CD8-positive, alpha-beta memory T cell (primary cell): ENCODE results near the gene B4GALT3. TPM values are rescaled to one million over a fixed set of nuclear protein-coding genes. Genes with fewer than 3 reads are reported as not detected.

ENCODE experiments used
- CTCF ChIA-PET: fragments of 350-600 bp; sonication (Branson Sonifier 250); formaldehyde crosslinking; loops from one replicate; lab custom pipeline; 2021; ENCODE audit warnings: antibody characterized with exemption; lab: Charles Lee
- POLR2A ChIA-PET: fragments of 350-600 bp; sonication (Branson Sonifier 250); formaldehyde crosslinking; loops from one replicate; lab custom pipeline; 2021; ENCODE audit warnings: antibody characterized with exemption; lab: Charles Lee
- DNase-seq, 5 donors: peaks; one replicate each; pipeline versions ENCODE4 v3.0.0 to v3.0.0-alpha.2; 2020 to 2022; ENCODE audit warnings: mixed read lengths in 1 of 5
- H3K27ac ChIP-seq: one replicate; pipeline ENCODE4 v1.7.0; 2013; ENCODE audit warnings: low read depth, mild to moderate bottlenecking, low read length, moderate library complexity
- H3K27me3 ChIP-seq: 2 replicates; pipeline ENCODE4 v1.7.0; 2013; ENCODE audit warnings: low read length, mild to moderate bottlenecking; ENCODE audit not compliant: insufficient read depth, poor library complexity, severe bottlenecking
- H3K36me3 ChIP-seq: 2 replicates; pipeline ENCODE4 v1.7.0; 2013; ENCODE audit warnings: mild to moderate bottlenecking, low read length, moderate library complexity; ENCODE audit not compliant: insufficient read depth
- H3K4me1 ChIP-seq: 2 replicates; pipeline ENCODE4 v1.7.0; 2013; ENCODE audit warnings: mild to moderate bottlenecking, low read length, moderate library complexity; ENCODE audit not compliant: insufficient read depth
- H3K4me3 ChIP-seq: 2 replicates; pipeline ENCODE4 v1.7.0; 2013; ENCODE audit warnings: mild to moderate bottlenecking, low read length
- H3K9me3 ChIP-seq: 2 replicates; pipeline ENCODE4 v1.7.0; 2013; ENCODE audit warnings: mild to moderate bottlenecking, low read length
- H3K27ac Mint-ChIP-seq, 8 donors: one replicate each; pipeline ENCODE4 v1.8.0; 2020 to 2021; ENCODE audit warnings: mixed read lengths in 8 of 8, mild to moderate bottlenecking in 6 of 8, inconsistent platforms in 3 of 8, moderate library complexity in 3 of 8
- H3K27me3 Mint-ChIP-seq, 2 donors: one replicate each; pipeline ENCODE4 v1.8.0; 2020 to 2021; ENCODE audit warnings: mixed read lengths in 2 of 2, mild to moderate bottlenecking in 1 of 2, moderate library complexity in 1 of 2
- H3K36me3 Mint-ChIP-seq, 3 donors: one replicate each; pipeline ENCODE4 v1.8.0; 2020 to 2021; ENCODE audit warnings: mixed read lengths in 3 of 3, inconsistent platforms in 1 of 3, mild to moderate bottlenecking in 1 of 3
- H3K4me1 Mint-ChIP-seq, 3 donors: one replicate each; pipeline ENCODE4 v1.8.0; 2020 to 2021; ENCODE audit warnings: mixed read lengths in 3 of 3, inconsistent platforms in 1 of 3, mild to moderate bottlenecking in 1 of 3
- H3K4me3 Mint-ChIP-seq, 7 donors: one replicate each; pipeline ENCODE4 v1.8.0; 2020 to 2021; ENCODE audit warnings: mixed read lengths in 7 of 7, mild to moderate bottlenecking in 6 of 7, moderate library complexity in 4 of 7, inconsistent platforms in 2 of 7
- H3K9me3 Mint-ChIP-seq, 5 donors: one replicate each; pipeline ENCODE4 v1.8.0; 2020 to 2022; ENCODE audit warnings: mixed read lengths in 5 of 5, mild to moderate bottlenecking in 3 of 5, moderate library complexity in 2 of 5, inconsistent platforms in 1 of 5
- polyA plus RNA-seq: library from polyadenylated mRNA; unstranded; fragments of 300-500 nt; fragmentation: Illumina TruSeq; gene quantifications from one replicate; pipeline ENCODE4 v1.2.3, GENCODE V29; 2021
- total RNA-seq, 2 experiments: library from RNA; stranded (reverse); gene quantifications; one replicate each; pipeline ENCODE4 v1.2.3, GENCODE V29; 2021

The B4GALT3 gene
- total and polyA plus RNA-seq, 3 experiments from 2014 or later = 58.9 to 60.9 (median 59.4) TPM

- Histone ChIP-seq H3K9me3 (no peaks in the 10 kb centered on the region), H3K4me1 (peaks cover 56% of the 10 kb centered on the region), H3K27me3 (no peaks in the 10 kb centered on the region), H3K27ac (no peak overlapping the region), H3K4me3 (no peak overlapping the region), H3K36me3 (no peaks in the 10 kb centered on the region)
- ChIA-PET POLR2A (interaction anchor here (0.6 to 2.3 kb wide), 4 partner anchors 10 to 39 kb away, joined by 3 to 11 read pairs (median 6); partner anchors contain the start of gene NDUFS2), CTCF (interaction anchor here (1.0 to 5.0 kb wide), 17 partner anchors 10 to 208 kb away, joined by 3 to 71 read pairs (median 9); partner anchors contain the start of genes APOA2, B4GALT3, DEDD and FCER1G)
- Mint-ChIP-seq H3K27ac (peak overlapping the region in 3 of 8 donors; percentile 54 to 76 (median 66)), H3K36me3 (peaks cover 0 to 2% (median 0%) of the 10 kb centered on the region in 3 donors), H3K4me3 (no peak overlapping the region), H3K27me3 (peaks cover 0 to 3% of the 10 kb centered on the region in 2 donors), H3K9me3 (no peaks in the 10 kb centered on the region), H3K4me1 (peaks cover 46 to 69% (median 53%) of the 10 kb centered on the region in 3 donors)
- DNase-seq = no peak
Measured at GRCh38 chr1:161191971-161192370, 14.7 kb upstream of the B4GALT3 start.

- POLR2A ChIA-PET = interaction anchor here (0.6 to 2.3 kb wide), 4 partner anchors 9 to 38 kb away, joined by 3 to 11 read pairs (median 6); partner anchors contain the start of gene NDUFS2
- peaks cover 0 to 3% of the 10 kb centered on the region in 2 donors for H3K27me3 Mint-ChIP-seq
Measured at GRCh38 chr1:161190962-161191521, 13.7 kb upstream of the B4GALT3 start.

GRCh38 chr1:161189036-161189435 lies 11.7 kb upstream of the B4GALT3 start:
- no peak overlapping the region for H3K4me3 ChIP-seq
- Mint-ChIP-seq H3K9me3 (no peaks in the 10 kb centered on the region), H3K27me3 (peaks cover 0 to 1% of the 10 kb centered on the region in 2 donors), H3K27ac (peak overlapping the region in 7 of 8 donors; percentile 23 to 87 (median 59)), H3K4me3 (no peak overlapping the region), H3K36me3 (peaks cover 0 to 6% (median 0%) of the 10 kb centered on the region in 3 donors), H3K4me1 (peaks cover 57 to 78% (median 64%) of the 10 kb centered on the region in 3 donors)
- H3K9me3 ChIP-seq = no peaks in the 10 kb centered on the region
- H3K27me3 ChIP-seq = no peaks in the 10 kb centered on the region
- POLR2A ChIA-PET = interaction anchor here (1.5 kb wide), 1 partner anchor 13 kb away, joined by 3 read pairs; the partner anchor contains the start of gene NDUFS2
- no peak for DNase-seq
- no peaks in the 10 kb centered on the region for H3K36me3 ChIP-seq
- peaks cover 63% of the 10 kb centered on the region for H3K4me1 ChIP-seq
- H3K27ac ChIP-seq = no peak overlapping the region
- CTCF ChIA-PET = interaction anchor here (1.1 to 5.0 kb wide), 4 partner anchors 12 to 36 kb away, joined by 3 to 42 read pairs (median 4); partner anchors contain the start of genes B4GALT3 and PPOX

More at GRCh38 chr1:161190962-161191521, 13.7 kb upstream of the B4GALT3 start:
- Histone ChIP-seq H3K27me3 (no peaks in the 10 kb centered on the region), H3K4me1 (peaks cover 65% of the 10 kb centered on the region), H3K4me3 (no peak overlapping the region), H3K9me3 (no peaks in the 10 kb centered on the region), H3K27ac (no peak overlapping the region), H3K36me3 (no peaks in the 10 kb centered on the region)
- no peak for DNase-seq
- no peaks in the 10 kb centered on the region for H3K9me3 Mint-ChIP-seq
- peaks cover 54 to 77% (median 62%) of the 10 kb centered on the region in 3 donors for H3K4me1 Mint-ChIP-seq
- H3K36me3 Mint-ChIP-seq = peaks cover 0 to 2% (median 0%) of the 10 kb centered on the region in 3 donors
- no peak overlapping the region for H3K27ac Mint-ChIP-seq
- no peak overlapping the region for H3K4me3 Mint-ChIP-seq
- CTCF ChIA-PET = interaction anchor here (1.0 to 5.0 kb wide), 13 partner anchors 9 to 209 kb away, joined by 3 to 71 read pairs (median 11); partner anchors contain the start of genes APOA2, B4GALT3, FCER1G and NDUFS2

- POLR2A ChIA-PET = no interaction called here
- DNase-seq = no peak
- CTCF ChIA-PET = interaction anchor here (0.7 to 1.5 kb wide), 4 partner anchors 11 to 37 kb away, joined by 3 to 5 read pairs (median 4); partner anchors contain the start of genes APOA2 and B4GALT3
- H3K4me1 Mint-ChIP-seq = peaks cover 60 to 80% (median 70%) of the 10 kb centered on the region in 3 donors
- H3K4me3 Mint-ChIP-seq = peak overlapping the region in 3 of 7 donors; percentile 36 to 81 (median 62)
- H3K27me3 ChIP-seq = no peaks in the 10 kb centered on the region
- no peaks in the 10 kb centered on the region for H3K36me3 ChIP-seq
- no peaks in the 10 kb centered on the region for H3K9me3 Mint-ChIP-seq
- H3K4me3 ChIP-seq = no peak overlapping the region
- peaks cover 69% of the 10 kb centered on the region for H3K4me1 ChIP-seq
- no peaks in the 10 kb centered on the region for H3K9me3 ChIP-seq
- peaks cover 0 to 1% of the 10 kb centered on the region in 2 donors for H3K27me3 Mint-ChIP-seq
- H3K27ac Mint-ChIP-seq = peak overlapping the region; percentile 35 to 97 (median 80)
- H3K36me3 Mint-ChIP-seq = peaks cover 0 to 6% (median 0%) of the 10 kb centered on the region in 3 donors
- H3K27ac ChIP-seq = no peak overlapping the region
Measured at GRCh38 chr1:161188381-161188780, 11.1 kb upstream of the B4GALT3 start.

GRCh38 chr1:161187311-161187710 lies 10.0 kb upstream of the B4GALT3 start:
- ChIA-PET CTCF (interaction anchor here (0.7 to 2.4 kb wide), 2 partner anchors 15 to 38 kb away, joined by 3 to 10 read pairs; partner anchors contain the start of genes NDUFS2 and TOMM40L), POLR2A (interaction anchor here (1.9 kb wide), 1 partner anchor 15 kb away, joined by 7 read pairs; the partner anchor contains the start of gene NDUFS2)
- peak overlapping the region; percentile 15 for H3K4me3 ChIP-seq
- peaks cover 71% of the 10 kb centered on the region for H3K4me1 ChIP-seq
- no peaks in the 10 kb centered on the region for H3K9me3 ChIP-seq
- no peaks in the 10 kb centered on the region for H3K27me3 ChIP-seq
- Mint-ChIP-seq H3K27me3 (peaks cover 0 to 1% of the 10 kb centered on the region in 2 donors), H3K4me3 (peak overlapping the region in 4 of 7 donors; percentile 12 to 52 (median 37)), H3K27ac (peak overlapping the region; percentile 73 to 95 (median 89)), H3K4me1 (peaks cover 61 to 79% (median 71%) of the 10 kb centered on the region in 3 donors), H3K9me3 (no peaks in the 10 kb centered on the region), H3K36me3 (peaks cover 0 to 5% (median 0%) of the 10 kb centered on the region in 3 donors)
- no peak overlapping the region for H3K27ac ChIP-seq
- no peaks in the 10 kb centered on the region for H3K36me3 ChIP-seq
- DNase-seq = no peak

GRCh38 chr1:161185732-161186311 lies 8.5 kb upstream of the B4GALT3 start:
- CTCF ChIA-PET = interaction anchor here (0.6 to 2.4 kb wide), 5 partner anchors 16 to 212 kb away, joined by 3 to 10 read pairs (median 4); partner anchors contain the start of genes NDUFS2, PPOX and TOMM40L
- peak overlapping the region; percentile 28 for H3K27ac ChIP-seq
- H3K4me3 ChIP-seq = peak overlapping the region; percentile 19
- peaks cover 0 to 1% of the 10 kb centered on the region in 2 donors for H3K27me3 Mint-ChIP-seq
- no peaks in the 10 kb centered on the region for H3K9me3 Mint-ChIP-seq
- H3K27me3 ChIP-seq = no peaks in the 10 kb centered on the region
- peak overlapping the region; percentile 82 to 94 (median 88) for H3K4me3 Mint-ChIP-seq
- no peaks in the 10 kb centered on the region for H3K9me3 ChIP-seq
- H3K4me1 ChIP-seq = peaks cover 79% of the 10 kb centered on the region
- peak overlapping the region; percentile 58 to 98 (median 90) for H3K27ac Mint-ChIP-seq
- H3K4me1 Mint-ChIP-seq = peaks cover 69 to 85% (median 81%) of the 10 kb centered on the region in 3 donors
- POLR2A ChIA-PET = interaction anchor here (0.6 to 1.9 kb wide), 7 partner anchors 8 to 351 kb away, joined by 3 to 11 read pairs (median 3); partner anchors contain the start of genes B4GALT3, NDUFS2 and TSTD1
- DNase-seq = no peak
- H3K36me3 ChIP-seq = no peaks in the 10 kb centered on the region
- H3K36me3 Mint-ChIP-seq = peaks cover 0 to 5% (median 0%) of the 10 kb centered on the region in 3 donors

- Mint-ChIP-seq H3K27ac (peak overlapping the region; percentile 58 to 98 (median 90)), H3K36me3 (peaks cover 0 to 5% (median 0%) of the 10 kb centered on the region in 3 donors), H3K4me3 (peak overlapping the region; percentile 82 to 94 (median 88)), H3K4me1 (peaks cover 75 to 87% (median 86%) of the 10 kb centered on the region in 3 donors), H3K9me3 (no peaks in the 10 kb centered on the region), H3K27me3 (peaks cover 0 to 1% of the 10 kb centered on the region in 2 donors)
- ChIA-PET POLR2A (interaction anchor here (0.6 to 1.3 kb wide), 5 partner anchors 8 to 351 kb away, joined by 3 to 11 read pairs (median 3); partner anchors contain the start of genes B4GALT3 and TSTD1), CTCF (interaction anchor here (0.6 to 2.4 kb wide), 4 partner anchors 17 to 213 kb away, joined by 3 to 10 read pairs (median 6); partner anchors contain the start of genes NDUFS2 and TOMM40L)
- Histone ChIP-seq H3K9me3 (no peaks in the 10 kb centered on the region), H3K36me3 (no peaks in the 10 kb centered on the region), H3K4me1 (peaks cover 85% of the 10 kb centered on the region), H3K4me3 (peak overlapping the region; percentile 19), H3K27me3 (no peaks in the 10 kb centered on the region), H3K27ac (peak overlapping the region; percentile 28)
- DNase-seq = peak; percentile 64 to 90 (median 86)
Measured at GRCh38 chr1:161185282-161185682, 8.0 kb upstream of the B4GALT3 start.
